B cell (primary cell): ENCODE results near the gene LIMK2. TPM values are rescaled to one million over a fixed set of nuclear protein-coding genes. Genes with fewer than 3 reads are reported as not detected.

ENCODE experiments used
- ATAC-seq: fragments of 200-7000 bp; cut with Tn5 transposase; one replicate; pipeline ENCODE4 v1.10.0; 2021; ENCODE audit warnings: low read depth, mild to moderate bottlenecking, moderate number of reproducible peaks, moderate library complexity
- CTCF ChIA-PET: fragments of 350-600 bp; sonication (Branson Sonifier 250); formaldehyde crosslinking; loops from one replicate; lab custom pipeline; 2021; ENCODE audit warnings: antibody characterized with exemption, inconsistent platforms; lab: Charles Lee
- POLR2A ChIA-PET: fragments of 350-600 bp; sonication (Branson Sonifier 250); formaldehyde crosslinking; loops from one replicate; lab custom pipeline; 2021; ENCODE audit warnings: antibody characterized with exemption; lab: Charles Lee
- DNase-seq: peaks from one replicate; pipeline ENCODE4 v3.0.0; 2013
- H2AFZ ChIP-seq: 2 replicates; pipeline ENCODE4 v1.6.1; 2012; ENCODE audit warnings: mild to moderate bottlenecking, low read depth, low read length; ENCODE audit not compliant: insufficient read depth, poor library complexity, severe bottlenecking
- H3K27ac ChIP-seq, 2 donors: 1 replicate in 1 of 2; 2 replicates in 1 of 2; pipeline ENCODE4 v1.5.1; 2012 to 2013; ENCODE audit warnings: low read length in 2 of 2, mild to moderate bottlenecking in 2 of 2, moderate library complexity in 1 of 2
- H3K27me3 ChIP-seq, 4 experiments: fragments of 200-600 bp in 1 of 4; sonication (generic) in 1 of 4; replicated peaks in 1 of 4; 1 replicate in 2 of 4; 2 replicates in 2 of 4; pipeline versions ENCODE4 v1.6.1 to v1.7.0; 2013 to 2016; ENCODE audit warnings: low read length in 3 of 4, mild to moderate bottlenecking in 2 of 4, mixed read lengths in 1 of 4, moderate library complexity in 1 of 4; ENCODE audit not compliant: insufficient read depth in 4 of 4, control insufficient read depth in 3 of 4; ENCODE audit errors: control extremely low read depth in 1 of 4
- H3K36me3 ChIP-seq, 2 experiments: replicated peaks in 1 of 2; 1 replicate in 1 of 2; 2 replicates in 1 of 2; pipeline versions ENCODE4 v1.6.1 to v1.7.1; 2013; ENCODE audit warnings: low read length in 1 of 2; ENCODE audit not compliant: insufficient read depth in 2 of 2, control insufficient read depth in 1 of 2; ENCODE audit errors: control extremely low read depth in 1 of 2, extremely low read depth in 1 of 2
- H3K4me1 ChIP-seq, 2 donors: fragments of 200-600 bp in 1 of 2; sonication (generic) in 1 of 2; 1 replicate in 1 of 2; 2 replicates in 1 of 2; pipeline versions ENCODE4 v1.5.1 to v1.6.1; 2013 to 2017; ENCODE audit warnings: low read length in 2 of 2; ENCODE audit not compliant: control insufficient read depth in 2 of 2, insufficient read depth in 2 of 2
- H3K4me2 ChIP-seq: replicated peaks from 2 replicates; pipeline ENCODE3; 2012; ENCODE audit warnings: mild to moderate bottlenecking, low read depth, low read length; ENCODE audit not compliant: poor library complexity, severe bottlenecking
- H3K4me3 ChIP-seq, 5 experiments: fragments of 200-600 bp in 1 of 5; sonication (generic) in 1 of 5; 1 replicate in 3 of 5; 2 replicates in 2 of 5; pipeline versions ENCODE4 v1.5.1 to v1.7.0; 2011 to 2016; ENCODE audit warnings: low read length in 4 of 5, mild to moderate bottlenecking in 4 of 5, low read depth in 2 of 5, control low read depth in 1 of 5, moderate library complexity in 1 of 5; ENCODE audit not compliant: insufficient read depth in 1 of 5; ENCODE audit errors: control extremely low read depth in 1 of 5, extremely low read depth in 1 of 5
- H3K79me2 ChIP-seq: fragments of 200-600 bp; sonication (generic); one replicate; pipeline ENCODE4 v1.6.0; 2016; ENCODE audit warnings: low read length; ENCODE audit not compliant: control insufficient read depth, insufficient read depth
- H3K9ac ChIP-seq: fragments of 200-600 bp; sonication (generic); 2 replicates; pipeline ENCODE4 v1.6.1; 2017; ENCODE audit warnings: mild to moderate bottlenecking, low read length, moderate library complexity
- H3K9me3 ChIP-seq, 3 donors: one replicate each; pipeline versions ENCODE4 v1.6.1 to v1.7.1; 2013; ENCODE audit warnings: low read length in 2 of 3; ENCODE audit not compliant: control insufficient read depth in 2 of 3, insufficient read depth in 1 of 3; ENCODE audit errors: control extremely low read depth in 1 of 3
- H4K20me1 ChIP-seq: 2 replicates; pipeline ENCODE4 v1.6.0; 2012; ENCODE audit warnings: mild to moderate bottlenecking, low read length; ENCODE audit not compliant: insufficient read depth, control insufficient read depth, poor library complexity, severe bottlenecking
- H3K27ac Mint-ChIP-seq: one replicate; pipeline ENCODE4 v1.8.0; 2021; ENCODE audit warnings: mixed read lengths
- H3K27me3 Mint-ChIP-seq: one replicate; pipeline ENCODE4 v1.8.0; 2021; ENCODE audit warnings: mixed read lengths
- H3K4me1 Mint-ChIP-seq: one replicate; pipeline ENCODE4 v1.8.0; 2021; ENCODE audit warnings: mixed read lengths
- H3K4me3 Mint-ChIP-seq: one replicate; pipeline ENCODE4 v1.8.0; 2021; ENCODE audit warnings: mixed read lengths
- H3K9me3 Mint-ChIP-seq: one replicate; pipeline ENCODE4 v1.8.0; 2022; ENCODE audit warnings: mixed read lengths; ENCODE audit not compliant: insufficient read depth
- EZH2 ChIP-seq: IDR thresholded peaks from 2 replicates; pipeline ENCODE4 v1.6.1; 2012; ENCODE audit warnings: borderline replicate concordance, low read depth, mild to moderate bottlenecking, moderate library complexity, low read length; ENCODE audit not compliant: insufficient read depth, poor library complexity, severe bottlenecking
- WGBS: methylation state at CpG from one replicate; pipeline ENCODE4 v1.1.5; 2013; ENCODE audit warnings: missing lambda C conversion rate; ENCODE audit not compliant: insufficient coverage; 5-methylcytosine and 5-hydroxymethylcytosine counted together
- intact Hi-C: fragments of 100-400 bp; cut with micrococcal nuclease; formaldehyde crosslinking; loops from one replicate; pipeline ENCODE4 v1.10.0; 2022
- polyA plus RNA-seq: library from polyadenylated mRNA; depleted of rRNA; stranded (reverse); fragments of >200 nt; gene quantifications from 2 replicates; pipeline ENCODE4 v1.2.3, GENCODE V29; 2012
- total RNA-seq, 2 donors: library from RNA; stranded (reverse); fragments of 120-200 nt in 1 of 2; gene quantifications; 1 replicate in 1 of 2; 2 replicates in 1 of 2; pipeline versions ENCODE4 v1.2.3 to v1.2.4, GENCODE V29; 2013 to 2022
- TF ChIP-seq, protein P1 (sequence below): fragments of 200-600 bp; IDR thresholded peaks from one replicate; pipeline ENCODE4 v1.8.0; 2022; ENCODE audit warnings: antibody characterized with exemption, mild to moderate bottlenecking

LIMK2 gene
- total and polyA plus RNA-seq, 2 donors (not counting 1 experiment from before 2014, with no cell fraction given): 6.8 to 20.2 TPM

- no peak overlapping the region for H3K9ac ChIP-seq
- H3K4me3 Mint-ChIP-seq: no peak overlapping the region
- ChIA-PET POLR2A (no interaction called here), CTCF (interaction anchor here (2.1 kb wide), 1 partner anchor 35 kb away, joined by 14 read pairs; no protein-coding TSS in a partner anchor)
- TF ChIP-seq, protein P1, sequence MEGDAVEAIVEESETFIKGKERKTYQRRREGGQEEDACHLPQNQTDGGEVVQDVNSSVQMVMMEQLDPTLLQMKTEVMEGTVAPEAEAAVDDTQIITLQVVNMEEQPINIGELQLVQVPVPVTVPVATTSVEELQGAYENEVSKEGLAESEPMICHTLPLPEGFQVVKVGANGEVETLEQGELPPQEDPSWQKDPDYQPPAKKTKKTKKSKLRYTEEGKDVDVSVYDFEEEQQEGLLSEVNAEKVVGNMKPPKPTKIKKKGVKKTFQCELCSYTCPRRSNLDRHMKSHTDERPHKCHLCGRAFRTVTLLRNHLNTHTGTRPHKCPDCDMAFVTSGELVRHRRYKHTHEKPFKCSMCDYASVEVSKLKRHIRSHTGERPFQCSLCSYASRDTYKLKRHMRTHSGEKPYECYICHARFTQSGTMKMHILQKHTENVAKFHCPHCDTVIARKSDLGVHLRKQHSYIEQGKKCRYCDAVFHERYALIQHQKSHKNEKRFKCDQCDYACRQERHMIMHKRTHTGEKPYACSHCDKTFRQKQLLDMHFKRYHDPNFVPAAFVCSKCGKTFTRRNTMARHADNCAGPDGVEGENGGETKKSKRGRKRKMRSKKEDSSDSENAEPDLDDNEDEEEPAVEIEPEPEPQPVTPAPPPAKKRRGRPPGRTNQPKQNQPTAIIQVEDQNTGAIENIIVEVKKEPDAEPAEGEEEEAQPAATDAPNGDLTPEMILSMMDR: no peak
- no peak for TF ChIP-seq EZH2
- H2AFZ ChIP-seq: no peak overlapping the region
- peak overlapping the region in 1 of 2 donors; percentile 44 for H3K27ac ChIP-seq
- H4K20me1 ChIP-seq: peaks cover 9% of the 10 kb centered on the region
- no peak overlapping the region for H3K4me2 ChIP-seq
- H3K4me1 Mint-ChIP-seq: peaks cover 3% of the 10 kb centered on the region
- H3K36me3 ChIP-seq: peaks cover 0 to 56% of the 10 kb centered on the region in 2 experiments
- no peaks in the 10 kb centered on the region for H3K27me3 ChIP-seq
- WGBS: 98% methylated on average over 7 of the region's 9 CpGs
- no peaks in the 10 kb centered on the region for H3K27me3 Mint-ChIP-seq
- peak overlapping the region; percentile 50 for H3K27ac Mint-ChIP-seq
- ATAC-seq (no peak), DNase-seq (no peak)
- peaks cover 4% of the 10 kb centered on the region for H3K79me2 ChIP-seq
- H3K9me3 ChIP-seq: no peaks in the 10 kb centered on the region
- intact Hi-C loops: no loop called here
- no peak overlapping the region for H3K4me3 ChIP-seq
- H3K9me3 Mint-ChIP-seq: no peaks in the 10 kb centered on the region
- no peaks in the 10 kb centered on the region for H3K4me1 ChIP-seq
Measured at GRCh38 chr22:31278151-31278621, 66.1 kb downstream of the LIMK2 start.

DNA sequence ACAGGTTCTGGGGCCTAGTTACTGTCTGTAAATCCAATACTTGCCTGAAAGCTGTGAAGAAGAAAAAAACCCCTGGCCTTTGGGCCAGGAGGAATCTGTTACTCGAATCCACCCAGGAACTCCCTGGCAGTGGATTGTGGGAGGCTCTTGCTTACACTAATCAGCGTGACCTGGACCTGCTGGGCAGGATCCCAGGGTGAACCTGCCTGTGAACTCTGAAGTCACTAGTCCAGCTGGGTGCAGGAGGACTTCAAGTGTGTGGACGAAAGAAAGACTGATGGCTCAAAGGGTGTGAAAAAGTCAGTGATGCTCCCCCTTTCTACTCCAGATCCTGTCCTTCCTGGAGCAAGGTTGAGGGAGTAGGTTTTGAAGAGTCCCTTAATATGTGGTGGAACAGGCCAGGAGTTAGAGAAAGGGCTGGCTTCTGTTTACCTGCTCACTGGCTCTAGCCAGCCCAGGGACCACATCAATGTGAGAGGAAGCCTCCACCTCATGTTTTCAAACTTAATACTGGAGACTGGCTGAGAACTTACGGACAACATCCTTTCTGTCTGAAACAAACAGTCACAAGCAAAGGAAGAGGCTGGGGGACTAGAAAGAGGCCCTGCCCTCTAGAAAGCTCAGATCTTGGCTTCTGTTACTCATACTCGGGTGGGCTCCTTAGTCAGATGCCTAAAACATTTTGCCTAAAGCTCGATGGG is 66.7 kb downstream of the LIMK2 start:
- H3K4me3 ChIP-seq: no peak overlapping the region
- Mint-ChIP-seq H3K9me3 (no peaks in the 10 kb centered on the region), H3K4me3 (no peak overlapping the region), H3K27ac (peak overlapping the region; percentile 17), H3K4me1 (peaks cover 5% of the 10 kb centered on the region), H3K27me3 (no peaks in the 10 kb centered on the region)
- H4K20me1 ChIP-seq: peaks cover 9% of the 10 kb centered on the region
- no peak overlapping the region for H2AFZ ChIP-seq
- intact Hi-C loops: no loop called here
- TF ChIP-seq, protein P1: no peak
- TF ChIP-seq EZH2: no peak
- no peaks in the 10 kb centered on the region for H3K27me3 ChIP-seq
- H3K36me3 ChIP-seq: peaks cover 0 to 61% of the 10 kb centered on the region in 2 experiments
- DNase-seq (no peak), ATAC-seq (no peak)
- H3K4me1 ChIP-seq: no peaks in the 10 kb centered on the region
- H3K9me3 ChIP-seq: no peaks in the 10 kb centered on the region
- ChIA-PET POLR2A (no interaction called here), CTCF (interaction anchor here (1.3 to 2.1 kb wide), 3 partner anchors 13 to 35 kb away, joined by 4 to 14 read pairs (median 6); partner anchors contain the start of gene PIK3IP1)
- no peak overlapping the region for H3K9ac ChIP-seq
- peaks cover 4% of the 10 kb centered on the region for H3K79me2 ChIP-seq
- H3K4me2 ChIP-seq: no peak overlapping the region
- 96% methylated on average over 5 of the region's 6 CpGs for WGBS
- H3K27ac ChIP-seq: peak overlapping the region in 1 of 2 donors; percentile 44
